Cardiac muscle cell (in vitro differentiated cells and primary cell): ENCODE measurements around the gene GATAD2B. TPM values are rescaled to one million over a fixed set of nuclear protein-coding genes. Genes with fewer than 3 reads are reported as not detected.

Experiments used
- DNase-seq, 2 donors: peaks; one replicate each; pipeline versions ENCODE4 v3.0.0 to v3.0.0-alpha.2; 2010 to 2017; ENCODE audit warnings: low read depth in 1 of 2, low spot score in 1 of 2
- H3K27ac ChIP-seq: fragments of 200-600 bp; sonication (generic); 2 replicates; pipeline ENCODE4 v1.5.1; 2016
- H3K27me3 ChIP-seq: fragments of 200-600 bp; sonication (generic); 2 replicates; pipeline ENCODE4 v1.6.0; 2016; ENCODE audit warnings: control low read depth
- H3K36me3 ChIP-seq: fragments of 200-600 bp; sonication (generic); 2 replicates; pipeline ENCODE4 v1.5.1; 2016; ENCODE audit warnings: control low read depth
- H3K4me1 ChIP-seq: fragments of 200-600 bp; sonication (generic); 2 replicates; pipeline ENCODE4 v1.8.1; 2017; ENCODE audit warnings: low read depth, mild to moderate bottlenecking, mixed run types
- H3K4me3 ChIP-seq: fragments of 200-600 bp; sonication (generic); 2 replicates; pipeline ENCODE4 v1.5.1; 2016; ENCODE audit warnings: mild to moderate bottlenecking
- H3K9me3 ChIP-seq: fragments of 200-600 bp; sonication (generic); 2 replicates; pipeline ENCODE4 v1.5.1; 2017; ENCODE audit warnings: low read depth, mild to moderate bottlenecking, control low read depth
- polyA plus RNA-seq: library from polyadenylated mRNA; unstranded; fragments of >200 nt; fragmentation: Nextera tagmentation; extraction: Ambion mirVana; gene quantifications from 2 replicates; pipeline ENCODE4 v1.2.1, GENCODE V29; 2016
- total RNA-seq: library from RNA; depleted of rRNA; stranded (reverse); fragments of >200 nt; gene quantifications from 2 replicates; pipeline ENCODE4 v1.2.3, GENCODE V29; 2016
- TF ChIP-seq, protein P1 (sequence below): IDR thresholded peaks from 2 replicates; pipeline ENCODE4 v1.5.1; 2012; ENCODE audit warnings: low read depth, mild to moderate bottlenecking, low read length

The GATAD2B gene
- total and polyA plus RNA-seq, 2 experiments from 2014 or later, result 8.1 to 19.6 TPM

DNA sequence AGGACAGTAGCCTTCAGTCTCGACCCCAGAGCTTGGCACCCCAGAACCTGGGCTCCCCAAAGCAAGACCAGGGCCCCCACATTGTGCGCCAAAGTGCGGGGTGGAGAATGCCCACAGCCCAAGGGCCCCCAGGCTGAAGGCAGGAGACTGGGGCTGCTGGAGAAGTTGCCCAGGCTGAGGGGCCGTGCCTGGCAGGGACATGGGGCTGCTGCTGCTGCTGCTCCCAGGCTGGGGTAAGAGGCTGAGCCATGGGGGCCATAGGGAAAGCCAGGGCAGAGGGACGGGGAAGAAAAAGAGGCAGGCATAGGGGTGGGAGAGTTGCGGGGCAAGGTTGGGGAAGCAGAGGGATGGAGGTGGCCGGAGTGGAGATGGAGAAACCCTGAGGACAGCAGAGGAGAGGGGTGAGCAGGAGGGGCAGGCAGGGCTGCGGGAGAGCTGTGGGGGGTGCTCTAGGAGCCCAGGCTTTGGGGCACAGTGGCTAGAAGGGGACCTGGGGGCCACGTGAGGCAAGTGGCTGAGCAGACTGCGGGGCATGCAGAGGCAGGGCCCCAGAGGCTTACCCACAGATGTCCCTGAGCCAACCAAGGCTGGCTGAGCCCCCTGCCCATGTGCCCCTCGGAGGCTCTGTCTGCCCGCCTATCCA is 128.7 kb downstream of the GATAD2B start:
- no peak for DNase-seq
- no peaks in the 10 kb centered on the region for H3K27me3 ChIP-seq
- H3K4me3 ChIP-seq, result no peak overlapping the region
- H3K4me1 ChIP-seq, result peaks cover 5% of the 10 kb centered on the region
- no peaks in the 10 kb centered on the region for H3K9me3 ChIP-seq
- TF ChIP-seq, protein P1, sequence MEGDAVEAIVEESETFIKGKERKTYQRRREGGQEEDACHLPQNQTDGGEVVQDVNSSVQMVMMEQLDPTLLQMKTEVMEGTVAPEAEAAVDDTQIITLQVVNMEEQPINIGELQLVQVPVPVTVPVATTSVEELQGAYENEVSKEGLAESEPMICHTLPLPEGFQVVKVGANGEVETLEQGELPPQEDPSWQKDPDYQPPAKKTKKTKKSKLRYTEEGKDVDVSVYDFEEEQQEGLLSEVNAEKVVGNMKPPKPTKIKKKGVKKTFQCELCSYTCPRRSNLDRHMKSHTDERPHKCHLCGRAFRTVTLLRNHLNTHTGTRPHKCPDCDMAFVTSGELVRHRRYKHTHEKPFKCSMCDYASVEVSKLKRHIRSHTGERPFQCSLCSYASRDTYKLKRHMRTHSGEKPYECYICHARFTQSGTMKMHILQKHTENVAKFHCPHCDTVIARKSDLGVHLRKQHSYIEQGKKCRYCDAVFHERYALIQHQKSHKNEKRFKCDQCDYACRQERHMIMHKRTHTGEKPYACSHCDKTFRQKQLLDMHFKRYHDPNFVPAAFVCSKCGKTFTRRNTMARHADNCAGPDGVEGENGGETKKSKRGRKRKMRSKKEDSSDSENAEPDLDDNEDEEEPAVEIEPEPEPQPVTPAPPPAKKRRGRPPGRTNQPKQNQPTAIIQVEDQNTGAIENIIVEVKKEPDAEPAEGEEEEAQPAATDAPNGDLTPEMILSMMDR, result no peak
- no peaks in the 10 kb centered on the region for H3K36me3 ChIP-seq
- no peak overlapping the region for H3K27ac ChIP-seq

- TF ChIP-seq, protein P1, result no peak
- no peak overlapping the region for H3K27ac ChIP-seq
- H3K27me3 ChIP-seq, result no peaks in the 10 kb centered on the region
- no peak for DNase-seq
- no peaks in the 10 kb centered on the region for H3K9me3 ChIP-seq
- peaks cover 5% of the 10 kb centered on the region for H3K4me1 ChIP-seq
- no peak overlapping the region for H3K4me3 ChIP-seq
- H3K36me3 ChIP-seq, result no peaks in the 10 kb centered on the region
These were observed 129.4 kb downstream of the GATAD2B start for GRCh38 chr1:153793261-153793972.

GRCh38 chr1:153792631-153793041 is 130.1 kb downstream of the GATAD2B start:
- H3K4me3 ChIP-seq, result no peak overlapping the region
- peaks cover 5% of the 10 kb centered on the region for H3K4me1 ChIP-seq
- no peak for DNase-seq
- no peaks in the 10 kb centered on the region for H3K36me3 ChIP-seq
- TF ChIP-seq, protein P1, result no peak
- H3K9me3 ChIP-seq, result no peaks in the 10 kb centered on the region
- no peaks in the 10 kb centered on the region for H3K27me3 ChIP-seq
- no peak overlapping the region for H3K27ac ChIP-seq

GRCh38 chr1:153791648-153792253 is 131.0 kb downstream of the GATAD2B start:
- no peak overlapping the region for H3K27ac ChIP-seq
- no peak overlapping the region for H3K4me3 ChIP-seq
- peak in 1 of 2 donors; percentile 41 for DNase-seq
- H3K4me1 ChIP-seq, result peaks cover 5% of the 10 kb centered on the region
- H3K36me3 ChIP-seq, result no peaks in the 10 kb centered on the region
- H3K9me3 ChIP-seq, result no peaks in the 10 kb centered on the region
- TF ChIP-seq, protein P1, result no peak
- no peaks in the 10 kb centered on the region for H3K27me3 ChIP-seq

DNA sequence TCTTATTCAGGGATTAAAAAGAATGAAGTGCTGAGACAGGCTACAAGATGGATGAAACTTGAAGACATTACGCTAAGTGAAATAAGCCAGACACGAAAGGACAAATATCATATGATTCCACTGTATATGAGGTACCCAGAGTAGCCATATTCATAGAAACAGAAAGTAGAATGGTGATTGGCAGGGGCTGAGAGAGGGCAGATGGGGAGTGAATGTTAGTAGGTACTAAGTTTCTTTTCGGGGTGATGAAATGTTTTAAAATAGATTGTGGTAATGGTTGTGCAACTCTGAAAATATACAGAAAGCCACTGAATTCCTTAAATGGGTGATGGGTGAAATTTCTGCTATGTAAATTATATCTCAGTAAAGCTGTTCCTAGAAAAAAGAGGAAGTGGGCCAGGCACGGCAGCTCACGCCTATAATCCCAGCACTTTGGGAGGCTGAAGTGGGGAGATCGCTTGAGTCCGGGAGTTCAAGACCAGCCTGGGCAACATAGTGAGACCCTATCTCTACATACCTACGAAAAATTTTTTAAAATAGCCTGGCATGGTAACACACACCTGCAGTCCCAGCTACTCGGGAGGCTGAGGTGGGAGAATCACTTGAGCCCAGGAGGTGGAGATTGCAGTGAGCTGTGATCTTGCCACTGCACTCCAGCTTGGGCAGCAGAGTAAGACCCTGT is 131.7 kb downstream of the GATAD2B start:
- H3K4me3 ChIP-seq, result no peak overlapping the region
- peak in 1 of 2 donors; percentile 95 for DNase-seq
- no peak overlapping the region for H3K27ac ChIP-seq
- TF ChIP-seq, protein P1, result no peak
- H3K4me1 ChIP-seq, result peaks cover 5% of the 10 kb centered on the region
- H3K9me3 ChIP-seq, result no peaks in the 10 kb centered on the region
- H3K27me3 ChIP-seq, result no peaks in the 10 kb centered on the region
- H3K36me3 ChIP-seq, result no peaks in the 10 kb centered on the region
